GM12873 (cell line): ENCODE measurements around the gene MAMDC4.

ENCODE experiments used
- TF ChIP-seq, protein P1 (sequence below): IDR thresholded peaks from 2 replicates; pipeline ENCODE4 v1.5.1; 2012; ENCODE audit warnings: low read depth, mild to moderate bottlenecking, moderate library complexity, low read length, control low read depth; ENCODE audit not compliant: insufficient read depth; ENCODE audit errors: missing control alignments

Gene MAMDC4

DNA sequence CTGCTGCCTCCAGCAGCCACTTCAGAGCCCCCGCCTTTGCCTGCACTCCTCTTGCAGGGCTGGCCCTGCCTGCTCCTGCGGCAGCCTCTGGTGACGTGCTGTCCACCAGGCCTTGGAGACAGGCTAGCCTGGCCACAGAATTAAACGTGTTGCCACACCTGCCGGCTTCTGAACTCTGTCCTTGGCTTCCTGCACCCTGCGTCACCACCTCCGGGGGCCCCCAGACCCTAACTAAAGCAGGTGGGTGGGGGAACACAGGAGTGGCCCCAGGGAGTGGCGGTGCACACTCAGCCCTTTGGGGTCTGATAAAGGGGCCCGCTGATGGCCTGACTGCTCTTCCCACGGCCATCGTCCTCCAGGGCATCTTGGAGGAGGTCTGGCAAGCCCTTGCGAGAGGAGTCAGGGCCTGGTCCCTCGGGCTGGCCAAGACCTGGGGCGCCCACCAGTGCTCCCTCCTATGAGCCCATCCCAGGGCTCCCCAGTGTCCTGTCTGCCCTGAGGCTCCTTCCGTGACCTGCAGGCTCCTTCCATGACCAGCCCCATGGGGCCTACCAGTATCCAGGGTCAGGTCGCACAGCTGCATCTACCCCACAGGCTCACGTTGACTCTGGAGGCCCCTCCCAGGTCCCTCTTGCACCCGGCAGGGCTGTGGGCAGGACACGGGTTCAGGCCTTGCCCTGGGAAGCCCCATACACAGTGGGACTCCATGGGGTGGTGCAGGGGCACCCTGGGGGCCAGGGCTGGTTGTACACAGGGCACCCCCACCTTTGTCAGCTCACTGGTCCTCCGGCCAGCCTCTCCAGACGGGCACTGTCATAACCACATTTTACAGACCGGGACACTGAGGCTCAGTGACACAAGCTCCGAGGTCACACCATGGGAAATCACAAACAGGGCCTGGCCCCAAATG, 1.0 kb upstream of the MAMDC4 start:
- TF ChIP-seq, protein P1, sequence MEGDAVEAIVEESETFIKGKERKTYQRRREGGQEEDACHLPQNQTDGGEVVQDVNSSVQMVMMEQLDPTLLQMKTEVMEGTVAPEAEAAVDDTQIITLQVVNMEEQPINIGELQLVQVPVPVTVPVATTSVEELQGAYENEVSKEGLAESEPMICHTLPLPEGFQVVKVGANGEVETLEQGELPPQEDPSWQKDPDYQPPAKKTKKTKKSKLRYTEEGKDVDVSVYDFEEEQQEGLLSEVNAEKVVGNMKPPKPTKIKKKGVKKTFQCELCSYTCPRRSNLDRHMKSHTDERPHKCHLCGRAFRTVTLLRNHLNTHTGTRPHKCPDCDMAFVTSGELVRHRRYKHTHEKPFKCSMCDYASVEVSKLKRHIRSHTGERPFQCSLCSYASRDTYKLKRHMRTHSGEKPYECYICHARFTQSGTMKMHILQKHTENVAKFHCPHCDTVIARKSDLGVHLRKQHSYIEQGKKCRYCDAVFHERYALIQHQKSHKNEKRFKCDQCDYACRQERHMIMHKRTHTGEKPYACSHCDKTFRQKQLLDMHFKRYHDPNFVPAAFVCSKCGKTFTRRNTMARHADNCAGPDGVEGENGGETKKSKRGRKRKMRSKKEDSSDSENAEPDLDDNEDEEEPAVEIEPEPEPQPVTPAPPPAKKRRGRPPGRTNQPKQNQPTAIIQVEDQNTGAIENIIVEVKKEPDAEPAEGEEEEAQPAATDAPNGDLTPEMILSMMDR = no peak

DNA sequence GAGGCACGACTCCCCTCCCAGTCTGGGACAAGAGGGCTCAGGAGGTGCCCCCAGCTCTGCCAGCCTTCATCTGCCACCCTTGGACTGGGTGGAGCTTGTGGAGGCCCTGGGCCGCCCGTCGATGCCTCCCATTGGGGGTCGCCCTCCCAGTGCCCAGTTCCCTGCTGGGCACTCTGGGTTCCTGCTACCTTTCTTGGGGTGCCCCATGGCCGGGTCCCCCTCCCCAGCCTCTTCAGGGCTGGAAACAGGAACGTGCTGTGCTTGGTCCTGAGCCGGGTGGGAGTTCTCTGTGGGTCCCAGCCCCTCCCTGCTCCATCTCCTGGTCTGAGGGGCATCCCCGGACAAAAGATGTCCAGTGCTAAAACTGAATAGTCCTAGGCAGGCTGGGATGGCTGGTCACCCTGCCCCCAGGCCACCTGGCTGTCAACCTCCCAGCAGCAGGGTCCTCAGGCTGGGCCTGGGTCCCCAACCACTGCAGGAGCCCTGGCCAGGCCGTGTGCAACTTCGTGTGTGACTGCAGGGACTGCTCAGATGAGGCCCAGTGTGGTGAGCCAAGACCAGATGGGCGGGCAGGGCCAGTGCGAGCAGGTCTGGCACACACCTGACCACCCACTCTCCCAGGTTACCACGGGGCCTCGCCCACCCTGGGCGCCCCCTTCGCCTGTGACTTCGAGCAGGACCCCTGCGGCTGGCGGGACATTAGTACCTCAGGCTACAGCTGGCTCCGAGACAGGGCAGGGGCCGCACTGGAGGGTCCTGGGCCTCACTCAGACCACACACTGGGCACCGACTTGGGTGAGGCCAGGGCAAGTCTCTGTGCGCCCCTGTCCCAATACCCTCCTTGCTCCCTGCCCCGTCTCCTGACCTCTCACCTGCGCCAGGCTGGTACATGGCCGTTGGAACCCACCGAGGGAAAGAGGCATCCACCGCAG, 784 bp downstream of the MAMDC4 start:
- TF ChIP-seq, protein P1 = no peak

DNA sequence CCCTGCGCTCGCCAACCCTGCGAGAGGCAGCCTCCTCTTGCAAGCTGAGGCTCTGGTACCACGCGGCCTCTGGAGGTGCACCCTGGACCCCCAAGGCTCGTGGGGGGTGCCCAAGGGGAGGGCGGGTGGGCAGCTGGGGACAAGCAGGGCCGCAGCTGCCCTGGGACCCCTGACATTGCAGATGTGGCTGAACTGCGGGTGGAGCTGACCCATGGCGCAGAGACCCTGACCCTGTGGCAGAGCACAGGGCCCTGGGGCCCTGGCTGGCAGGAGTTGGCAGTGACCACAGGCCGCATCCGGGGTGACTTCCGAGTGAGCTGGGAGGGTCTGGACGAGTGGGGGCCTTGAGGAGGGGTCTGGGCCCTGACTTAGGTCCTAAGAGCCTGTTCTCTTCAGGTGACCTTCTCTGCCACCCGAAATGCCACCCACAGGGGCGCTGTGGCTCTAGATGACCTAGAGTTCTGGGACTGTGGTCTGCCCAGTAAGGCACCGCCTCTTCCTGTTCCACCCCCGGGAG, 1.5 kb downstream of the MAMDC4 start:
- TF ChIP-seq, protein P1 = peak; percentile 30

DNA sequence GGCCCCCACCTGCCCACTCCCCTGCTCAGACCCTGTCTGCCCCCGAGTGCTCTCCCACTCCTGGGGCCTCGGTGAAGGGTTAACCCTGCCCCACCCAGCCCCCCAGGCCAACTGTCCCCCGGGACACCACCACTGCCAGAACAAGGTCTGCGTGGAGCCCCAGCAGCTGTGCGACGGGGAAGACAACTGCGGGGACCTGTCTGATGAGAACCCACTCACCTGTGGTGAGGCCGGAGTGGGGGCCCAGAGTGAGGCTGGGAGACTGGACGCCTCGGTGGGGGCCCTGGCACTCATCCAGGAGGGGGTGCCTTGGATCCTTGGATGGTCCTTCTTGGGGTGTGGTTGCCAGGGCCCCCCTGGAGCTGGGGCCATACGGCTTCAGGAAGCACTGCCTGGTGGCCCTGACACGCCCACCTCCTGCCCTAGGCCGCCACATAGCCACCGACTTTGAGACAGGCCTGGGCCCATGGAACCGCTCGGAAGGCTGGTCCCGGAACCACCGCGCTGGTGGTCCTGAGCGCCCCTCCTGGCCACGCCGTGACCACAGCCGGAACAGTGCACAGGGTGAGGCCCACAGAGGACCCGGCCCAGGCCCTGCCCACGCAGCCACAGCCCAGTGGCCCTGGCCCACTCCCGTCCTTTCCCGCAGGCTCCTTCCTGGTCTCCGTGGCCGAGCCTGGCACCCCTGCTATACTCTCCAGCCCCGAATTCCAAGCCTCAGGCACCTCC, 2.1 kb downstream of the MAMDC4 start:
- TF ChIP-seq, protein P1 = no peak

DNA sequence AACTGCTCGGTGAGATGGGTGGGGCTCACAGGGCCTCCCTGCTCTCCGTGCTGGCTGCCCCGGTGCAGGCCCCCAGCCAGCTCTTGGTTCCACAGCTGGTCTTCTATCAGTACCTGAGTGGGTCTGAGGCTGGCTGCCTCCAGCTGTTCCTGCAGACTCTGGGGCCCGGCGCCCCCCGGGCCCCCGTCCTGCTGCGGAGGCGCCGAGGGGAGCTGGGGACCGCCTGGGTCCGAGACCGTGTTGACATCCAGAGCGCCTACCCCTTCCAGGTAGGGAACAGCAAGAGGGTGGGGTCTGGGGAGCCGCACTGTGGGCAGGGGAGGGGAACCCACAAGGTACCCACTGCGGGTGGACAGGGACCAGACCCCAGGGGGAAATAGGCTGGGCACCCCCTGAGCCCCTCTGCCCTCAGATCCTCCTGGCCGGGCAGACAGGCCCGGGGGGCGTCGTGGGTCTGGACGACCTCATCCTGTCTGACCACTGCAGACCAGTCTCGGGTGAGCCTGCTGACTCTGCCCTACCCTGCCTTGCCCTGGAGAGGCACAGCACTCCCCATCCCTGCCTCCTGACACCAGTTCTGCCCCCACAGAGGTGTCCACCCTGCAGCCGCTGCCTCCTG, 2.8 kb downstream of the MAMDC4 start:
- TF ChIP-seq, protein P1 = no peak

DNA sequence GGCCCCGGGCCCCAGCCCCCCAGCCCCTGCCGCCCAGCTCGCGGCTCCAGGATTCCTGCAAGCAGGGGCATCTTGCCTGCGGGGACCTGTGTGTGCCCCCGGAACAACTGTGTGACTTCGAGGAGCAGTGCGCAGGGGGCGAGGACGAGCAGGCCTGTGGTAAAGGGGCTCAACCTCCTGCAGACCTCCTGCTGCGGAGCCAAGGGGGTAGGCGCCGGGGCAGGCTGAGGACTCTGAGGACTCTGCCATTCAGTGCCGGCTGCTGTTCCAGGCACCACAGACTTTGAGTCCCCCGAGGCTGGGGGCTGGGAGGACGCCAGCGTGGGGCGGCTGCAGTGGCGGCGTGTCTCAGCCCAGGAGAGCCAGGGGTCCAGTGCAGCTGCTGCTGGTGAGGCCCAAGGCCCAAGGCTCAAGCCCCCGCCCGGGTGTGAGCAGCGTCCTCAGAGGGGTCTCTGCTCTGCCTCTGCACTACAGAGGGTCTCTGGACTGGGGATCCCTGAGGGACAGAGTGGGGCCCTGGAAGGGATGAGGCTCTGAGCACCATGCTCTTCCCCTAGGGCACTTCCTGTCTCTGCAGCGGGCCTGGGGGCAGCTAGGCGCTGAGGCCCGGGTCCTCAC, 3.4 kb downstream of the MAMDC4 start:
- TF ChIP-seq, protein P1 = no peak
